KMS-11 (cell line): Measurements from ENCODE around the gene UBTF.

Source experiments
- H2AFZ ChIP-seq: fragments of 200-600 bp; sonication (generic); 2 replicates; pipeline ENCODE4 v1.6.1; 2016; ENCODE audit warnings: antibody characterized with exemption, mixed run types, low read depth
- H3K27ac ChIP-seq: fragments of 200-600 bp; sonication (generic); 2 replicates; pipeline ENCODE4 v1.6.1; 2016; ENCODE audit warnings: mild to moderate bottlenecking, mixed run types
- H3K27me3 ChIP-seq: fragments of 200-600 bp; sonication (generic); 2 replicates; pipeline ENCODE4 v1.6.1; 2017; ENCODE audit warnings: mild to moderate bottlenecking, low read depth, mixed run types, moderate library complexity; ENCODE audit not compliant: insufficient read depth
- H3K36me3 ChIP-seq: fragments of 200-600 bp; sonication (generic); 2 replicates; pipeline ENCODE4 v1.6.1; 2017; ENCODE audit warnings: mild to moderate bottlenecking, mixed run types; ENCODE audit not compliant: insufficient read depth
- H3K4me1 ChIP-seq: fragments of 200-600 bp; sonication (generic); 2 replicates; pipeline ENCODE4 v1.6.1; 2016; ENCODE audit warnings: mild to moderate bottlenecking, low read depth, mixed run types; ENCODE audit not compliant: poor library complexity, severe bottlenecking
- H3K4me2 ChIP-seq: fragments of 200-600 bp; sonication (generic); 2 replicates; pipeline ENCODE4 v1.7.0; 2016; ENCODE audit warnings: mild to moderate bottlenecking, mixed run types
- H3K4me3 ChIP-seq: fragments of 200-600 bp; sonication (generic); IDR thresholded peaks from 2 replicates; pipeline ENCODE4 v1.6.1; 2017; ENCODE audit warnings: low read depth, low read length, mixed read lengths; ENCODE audit not compliant: insufficient read depth
- H3K79me2 ChIP-seq: fragments of 200-600 bp; sonication (generic); 2 replicates; pipeline ENCODE4 v1.6.1; 2016; ENCODE audit warnings: low read depth, mixed run types; ENCODE audit not compliant: insufficient read depth
- H3K9ac ChIP-seq: fragments of 200-600 bp; sonication (generic); 2 replicates; pipeline ENCODE4 v1.6.1; 2016; ENCODE audit warnings: mild to moderate bottlenecking, mixed run types
- H4K20me1 ChIP-seq: fragments of 200-600 bp; sonication (generic); 2 replicates; pipeline ENCODE4 v1.6.1; 2016; ENCODE audit warnings: mild to moderate bottlenecking, mixed run types; ENCODE audit not compliant: insufficient read depth
- TF ChIP-seq, protein P1 (sequence below): fragments of 200-600 bp; sonication (generic); conservative IDR thresholded peaks from 2 replicates; pipeline ENCODE4 v1.6.1; 2017; ENCODE audit warnings: low read depth, mild to moderate bottlenecking, antibody characterized with exemption, low read length, moderate library complexity, mixed read lengths

UBTF gene

DNA sequence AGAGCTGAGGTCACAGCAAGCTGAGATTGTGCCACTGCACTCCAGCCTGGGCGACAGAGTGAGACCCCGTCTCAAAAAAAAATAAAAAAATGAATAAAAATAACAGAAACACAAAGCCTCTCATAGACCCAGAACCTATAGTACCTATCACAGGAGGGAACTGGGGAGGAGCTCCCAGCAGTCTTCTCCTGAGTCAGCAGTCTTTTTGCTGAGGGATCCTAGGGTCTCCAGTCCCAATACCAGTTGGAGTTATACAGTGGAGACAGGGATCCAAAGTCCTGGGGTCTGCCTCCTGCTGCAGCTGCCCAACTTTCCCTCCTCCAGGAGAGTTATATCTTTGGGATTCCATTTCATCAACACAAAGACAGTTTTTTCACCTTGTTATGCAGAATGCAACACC lies 36.5 kb downstream of the UBTF start:
- Histone ChIP-seq H3K9ac (no peak overlapping the region), H2AFZ (no peak overlapping the region), H3K27me3 (no peaks in the 10 kb centered on the region), H3K4me3 (no peak overlapping the region), H3K79me2 (peaks cover 56% of the 10 kb centered on the region), H3K36me3 (peaks cover 10% of the 10 kb centered on the region; the same call in 1 of the 2 replicates), H3K27ac (peak overlapping the region; percentile 26; the same call in 1 of the 2 replicates), H3K4me1 (peaks cover 44% of the 10 kb centered on the region), H4K20me1 (no peaks in the 10 kb centered on the region), H3K4me2 (peak overlapping the region; percentile 18; the same call in 1 of the 2 replicates)
- TF ChIP-seq, protein P1, sequence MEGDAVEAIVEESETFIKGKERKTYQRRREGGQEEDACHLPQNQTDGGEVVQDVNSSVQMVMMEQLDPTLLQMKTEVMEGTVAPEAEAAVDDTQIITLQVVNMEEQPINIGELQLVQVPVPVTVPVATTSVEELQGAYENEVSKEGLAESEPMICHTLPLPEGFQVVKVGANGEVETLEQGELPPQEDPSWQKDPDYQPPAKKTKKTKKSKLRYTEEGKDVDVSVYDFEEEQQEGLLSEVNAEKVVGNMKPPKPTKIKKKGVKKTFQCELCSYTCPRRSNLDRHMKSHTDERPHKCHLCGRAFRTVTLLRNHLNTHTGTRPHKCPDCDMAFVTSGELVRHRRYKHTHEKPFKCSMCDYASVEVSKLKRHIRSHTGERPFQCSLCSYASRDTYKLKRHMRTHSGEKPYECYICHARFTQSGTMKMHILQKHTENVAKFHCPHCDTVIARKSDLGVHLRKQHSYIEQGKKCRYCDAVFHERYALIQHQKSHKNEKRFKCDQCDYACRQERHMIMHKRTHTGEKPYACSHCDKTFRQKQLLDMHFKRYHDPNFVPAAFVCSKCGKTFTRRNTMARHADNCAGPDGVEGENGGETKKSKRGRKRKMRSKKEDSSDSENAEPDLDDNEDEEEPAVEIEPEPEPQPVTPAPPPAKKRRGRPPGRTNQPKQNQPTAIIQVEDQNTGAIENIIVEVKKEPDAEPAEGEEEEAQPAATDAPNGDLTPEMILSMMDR: no peak

DNA sequence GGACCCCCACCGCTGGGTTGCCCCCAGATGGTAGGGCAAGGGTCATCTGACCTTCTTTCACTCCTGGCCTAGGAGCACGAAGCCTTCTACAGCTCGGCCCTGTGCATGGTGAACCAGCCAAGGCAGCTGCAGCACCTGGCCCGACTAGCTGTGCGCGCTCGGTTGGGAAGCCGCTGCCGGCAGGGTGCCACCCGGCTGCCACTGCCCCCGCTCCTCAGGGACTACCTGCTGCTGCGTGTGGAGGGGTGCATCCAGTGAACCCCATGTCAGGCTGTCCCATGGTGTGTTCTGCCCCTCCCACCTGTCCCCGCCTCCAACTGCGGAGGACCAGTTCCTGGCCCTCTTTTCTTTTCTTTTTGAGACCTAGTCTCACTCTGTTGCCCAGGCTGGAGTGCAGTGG lies 41.3 kb downstream of the UBTF start:
- Histone ChIP-seq H3K36me3 (peaks cover 10% of the 10 kb centered on the region; the same call in 1 of the 2 replicates), H3K79me2 (peaks cover 21% of the 10 kb centered on the region; the same call in 1 of the 2 replicates), H3K4me3 (no peak overlapping the region), H3K27me3 (no peaks in the 10 kb centered on the region), H2AFZ (no peak overlapping the region), H3K9ac (no peak overlapping the region), H3K4me2 (no peak overlapping the region), H4K20me1 (no peaks in the 10 kb centered on the region), H3K4me1 (peaks cover 30% of the 10 kb centered on the region), H3K27ac (no peak overlapping the region)
- TF ChIP-seq, protein P1: no peak

- Histone ChIP-seq H3K4me2 (no peak overlapping the region), H3K79me2 (peaks cover 21% of the 10 kb centered on the region; the same call in 1 of the 2 replicates), H3K36me3 (peaks cover 10% of the 10 kb centered on the region; the same call in 1 of the 2 replicates), H3K27me3 (no peaks in the 10 kb centered on the region), H3K4me1 (peaks cover 30% of the 10 kb centered on the region), H3K9ac (no peak overlapping the region), H3K4me3 (no peak overlapping the region), H4K20me1 (no peaks in the 10 kb centered on the region), H2AFZ (no peak overlapping the region), H3K27ac (no peak overlapping the region)
- TF ChIP-seq, protein P1: no peak
Measured at GRCh38 chr17:44177640-44178039, 41.8 kb downstream of the UBTF start.

- Histone ChIP-seq H4K20me1 (no peaks in the 10 kb centered on the region), H3K4me1 (peaks cover 30% of the 10 kb centered on the region), H2AFZ (no peak overlapping the region), H3K27ac (no peak overlapping the region; the same call in 1 of the 2 replicates), H3K4me3 (no peak overlapping the region), H3K27me3 (no peaks in the 10 kb centered on the region), H3K79me2 (peaks cover 18% of the 10 kb centered on the region; the same call in 1 of the 2 replicates), H3K4me2 (no peak overlapping the region), H3K9ac (no peak overlapping the region), H3K36me3 (peaks cover 5% of the 10 kb centered on the region; the same call in 1 of the 2 replicates)
- TF ChIP-seq, protein P1: no peak
Measured at GRCh38 chr17:44176671-44177501, 42.6 kb downstream of the UBTF start.
